Measurements from ENCODE around the gene TUBA3D.
"Not testable (repeated sequence)": the region's sequence is repeated elsewhere in the genome, so short reads cannot be mapped to it uniquely, and the experiment has no call there.

DNA sequence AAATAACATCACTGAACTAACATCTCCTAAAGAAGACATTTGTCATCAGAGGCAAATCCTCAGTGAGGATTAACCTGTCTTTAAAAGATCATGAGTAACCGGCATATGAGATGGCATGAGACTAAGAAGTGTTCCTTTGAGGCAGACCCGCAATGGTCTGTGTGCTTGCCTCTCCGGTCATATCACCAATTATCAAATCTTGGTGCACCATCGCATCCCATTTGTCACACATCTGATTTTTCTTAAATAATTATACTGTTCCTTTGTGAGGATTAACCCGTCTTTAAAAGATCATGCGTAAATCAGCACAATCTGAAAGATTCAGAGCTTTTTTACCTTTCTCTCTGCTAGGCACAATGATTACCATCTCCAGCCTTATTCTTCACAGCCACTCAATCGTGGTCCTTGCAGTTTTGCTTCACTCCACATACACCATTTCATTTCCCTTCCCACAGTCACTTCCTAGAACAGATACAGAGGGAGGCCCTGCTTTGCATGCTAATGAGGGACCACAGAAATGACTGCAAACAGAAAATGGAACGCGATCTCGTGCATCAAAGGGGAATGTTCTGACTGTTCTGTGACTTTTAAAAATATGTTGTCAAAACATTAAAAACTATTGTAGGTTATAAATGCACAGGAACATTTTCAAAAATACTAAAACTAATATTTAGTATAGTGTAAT is 24.5 kb upstream of the TUBA3D start:
- TF ChIP-seq MXI1 (IDR thresholded peaks at IDR 0.05; ENCODE audit: borderline replicate concordance, low read depth, low read length); RELA (CRISPR knock-in tag; IDR thresholded peaks at IDR 0.05): not testable (repeated sequence)

All from HepG2 (cell line).